Spinal cord (tissue), 10 donors: ENCODE results near the gene GDF10. TPM values are rescaled to one million over a fixed set of nuclear protein-coding genes. Genes with fewer than 3 reads are reported as not detected.

ENCODE experiments used
- DNase-seq, 6 donors: peaks; one replicate each; pipeline versions ENCODE4 v3.0.0 to v3.0.0-alpha.2; 2013 to 2015; ENCODE audit warnings: low spot score in 6 of 6, low read depth in 4 of 6
- H3K27ac ChIP-seq: one replicate; pipeline ENCODE4 v1.5.1; 2013; ENCODE audit warnings: low read depth, low read length, control low read depth
- H3K27me3 ChIP-seq: one replicate; pipeline ENCODE4 v1.6.1; 2013; ENCODE audit warnings: low read length; ENCODE audit not compliant: control insufficient read depth, insufficient read depth
- H3K36me3 ChIP-seq: one replicate; pipeline ENCODE4 v1.6.1; 2013; ENCODE audit warnings: low read length; ENCODE audit not compliant: control insufficient read depth, insufficient read depth
- H3K4me1 ChIP-seq: one replicate; pipeline ENCODE4 v1.6.1; 2013; ENCODE audit warnings: low read length; ENCODE audit not compliant: control insufficient read depth, insufficient read depth
- H3K4me3 ChIP-seq: one replicate; pipeline ENCODE4 v1.5.1; 2013; ENCODE audit warnings: low read depth, low read length, control low read depth
- H3K9me3 ChIP-seq: one replicate; pipeline ENCODE4 v1.6.1; 2013; ENCODE audit warnings: low read length; ENCODE audit not compliant: control insufficient read depth, insufficient read depth
- WGBS: methylation state at CpG from one replicate; pipeline ENCODE4 v1.1.5; 2013; ENCODE audit warnings: missing lambda C conversion rate; ENCODE audit not compliant: insufficient coverage; 5-methylcytosine and 5-hydroxymethylcytosine counted together
- polyA plus RNA-seq, 2 donors: library from polyadenylated mRNA; unstranded; fragments of 120-200 nt; gene quantifications; one replicate each; pipeline ENCODE4 v1.2.1, GENCODE V29; 2013; ENCODE audit not compliant: insufficient read length in 2 of 2
- total RNA-seq, 2 donors: library from RNA; depleted of rRNA in 1 of 2; stranded (reverse); fragments of 120-200 nt in 1 of 2; fragments of >200 nt in 1 of 2; gene quantifications; one replicate each; pipeline versions ENCODE4 v1.2.3 to v1.2.4, GENCODE V29; 2013 to 2014
- donor health status: healthy.

Gene GDF10
- total and polyA plus RNA-seq, 4 donors: 6.4 to 11.2 (median 7.0) TPM

DNA sequence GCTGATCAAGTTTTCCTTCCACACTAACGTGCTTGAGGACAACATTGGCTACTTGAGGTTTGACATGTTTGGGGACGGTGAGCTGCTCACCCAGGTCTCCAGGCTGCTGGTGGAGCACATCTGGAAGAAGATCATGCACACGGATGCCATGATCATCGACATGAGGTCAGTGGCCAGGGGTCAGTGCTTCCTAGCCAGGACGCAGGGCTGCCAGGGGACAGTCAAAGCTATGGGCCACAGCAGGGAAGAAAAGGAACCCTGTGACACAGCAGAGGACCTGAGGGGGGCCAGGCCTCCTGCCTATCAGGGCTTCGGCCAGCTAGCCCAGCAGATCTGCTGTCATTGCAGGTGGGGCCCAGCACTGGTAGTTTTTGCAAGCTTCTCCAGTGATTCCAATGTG, 53.4 kb downstream of the GDF10 start:
- Histone ChIP-seq H3K27me3 (no peaks in the 10 kb centered on the region), H3K27ac (no peak overlapping the region), H3K4me3 (no peak overlapping the region), H3K4me1 (no peaks in the 10 kb centered on the region), H3K36me3 (no peaks in the 10 kb centered on the region), H3K9me3 (no peaks in the 10 kb centered on the region)
- DNase-seq: no peak
- WGBS: 83% methylated on average over 6 of the region's 6 CpGs

DNA sequence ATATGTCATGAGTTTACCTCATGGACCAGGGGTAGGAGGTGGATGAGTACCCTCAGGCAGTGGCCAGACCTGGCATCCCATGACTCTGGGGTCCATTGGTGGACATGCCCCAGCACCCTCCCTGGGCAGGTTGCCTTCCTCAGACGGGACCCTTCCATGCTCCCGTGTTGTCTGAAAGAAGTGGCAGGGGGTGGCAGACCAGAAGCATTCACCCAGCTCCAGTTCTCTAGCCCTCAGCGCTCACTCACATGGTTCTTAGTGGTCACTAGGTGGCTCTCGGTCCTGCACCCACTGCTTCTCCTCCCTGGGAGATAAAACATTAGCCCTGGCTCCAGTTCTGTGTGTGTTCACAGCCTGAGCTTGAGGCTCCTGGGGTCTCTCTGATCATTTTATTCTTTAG, 54.2 kb downstream of the GDF10 start:
- H3K4me3 ChIP-seq: no peak overlapping the region
- 78% methylated on average over 3 of the region's 4 CpGs for WGBS
- no peak for DNase-seq

DNA sequence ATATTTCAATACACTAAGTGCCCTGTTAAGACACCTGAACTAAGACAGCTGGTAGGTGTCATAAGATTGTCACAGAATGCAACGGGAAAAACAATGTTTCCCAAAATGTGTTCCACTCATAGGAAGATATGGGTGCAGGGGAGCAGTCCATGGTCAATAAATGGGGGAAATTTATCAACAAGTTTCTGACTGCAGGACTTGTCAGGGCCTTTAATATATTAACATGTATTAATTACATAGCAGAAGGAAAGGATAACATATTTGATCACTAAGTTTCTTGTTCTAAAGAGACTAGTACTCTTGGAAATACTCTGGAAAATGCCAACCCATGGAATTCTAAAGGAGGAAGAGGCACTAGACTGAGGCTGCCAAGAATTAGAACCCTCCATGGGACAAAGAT, 54.9 kb downstream of the GDF10 start:
- Histone ChIP-seq H3K27ac (no peak overlapping the region), H3K27me3 (no peaks in the 10 kb centered on the region), H3K4me1 (no peaks in the 10 kb centered on the region), H3K9me3 (no peaks in the 10 kb centered on the region), H3K4me3 (no peak overlapping the region), H3K36me3 (no peaks in the 10 kb centered on the region)
- 83% methylated on average over 1 of the region's 1 CpG for WGBS
- DNase-seq: no peak

More for the DNA sequence above, 54.2 kb downstream of the GDF10 start:
- Histone ChIP-seq H3K27ac (no peak overlapping the region), H3K4me1 (no peaks in the 10 kb centered on the region), H3K36me3 (no peaks in the 10 kb centered on the region), H3K9me3 (no peaks in the 10 kb centered on the region), H3K27me3 (no peaks in the 10 kb centered on the region)

DNA sequence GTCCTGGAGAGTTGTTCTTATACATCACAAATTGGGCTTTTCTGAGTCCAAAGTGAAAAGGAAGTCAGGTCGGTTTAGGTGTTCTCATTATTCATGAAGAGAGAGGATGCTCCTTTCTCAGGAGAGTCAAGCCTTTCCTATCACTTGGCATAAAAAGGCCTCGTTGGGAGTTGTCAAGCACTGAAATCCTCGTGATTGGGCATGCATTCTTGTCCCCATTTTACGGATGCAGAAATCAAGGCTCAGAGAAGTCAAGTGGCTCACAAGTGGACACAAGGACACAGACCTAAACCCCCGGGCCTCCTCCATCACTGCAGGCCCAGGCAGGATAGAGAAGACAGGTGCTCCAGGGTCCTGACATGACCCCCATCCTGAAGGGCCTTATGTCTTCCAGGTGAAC, 56.7 kb downstream of the GDF10 start:
- WGBS: 87% methylated on average over 5 of the region's 5 CpGs
- no peaks in the 10 kb centered on the region for H3K9me3 ChIP-seq
- H3K36me3 ChIP-seq: no peaks in the 10 kb centered on the region
- no peaks in the 10 kb centered on the region for H3K4me1 ChIP-seq
- H3K27me3 ChIP-seq: no peaks in the 10 kb centered on the region
- DNase-seq: no peak
- H3K4me3 ChIP-seq: no peak overlapping the region
- no peak overlapping the region for H3K27ac ChIP-seq

DNA sequence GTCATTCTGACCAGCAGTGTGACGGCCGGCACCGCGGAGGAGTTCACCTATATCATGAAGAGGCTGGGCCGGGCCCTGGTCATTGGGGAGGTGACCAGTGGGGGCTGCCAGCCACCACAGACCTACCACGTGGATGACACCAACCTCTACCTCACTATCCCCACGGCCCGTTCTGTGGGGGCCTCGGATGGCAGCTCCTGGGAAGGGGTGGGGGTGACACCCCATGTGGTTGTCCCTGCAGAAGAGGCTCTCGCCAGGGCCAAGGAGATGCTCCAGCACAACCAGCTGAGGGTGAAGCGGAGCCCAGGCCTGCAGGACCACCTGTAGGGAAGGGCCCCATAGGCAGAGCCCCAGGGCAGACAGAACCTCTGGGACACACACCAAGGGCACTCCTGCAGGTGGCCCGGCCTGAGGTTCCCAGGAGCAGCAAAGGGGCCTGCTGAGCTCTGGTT, 57.2 kb downstream of the GDF10 start:
- WGBS: 92% methylated on average over 8 of the region's 12 CpGs
- DNase-seq: no peak

DNA sequence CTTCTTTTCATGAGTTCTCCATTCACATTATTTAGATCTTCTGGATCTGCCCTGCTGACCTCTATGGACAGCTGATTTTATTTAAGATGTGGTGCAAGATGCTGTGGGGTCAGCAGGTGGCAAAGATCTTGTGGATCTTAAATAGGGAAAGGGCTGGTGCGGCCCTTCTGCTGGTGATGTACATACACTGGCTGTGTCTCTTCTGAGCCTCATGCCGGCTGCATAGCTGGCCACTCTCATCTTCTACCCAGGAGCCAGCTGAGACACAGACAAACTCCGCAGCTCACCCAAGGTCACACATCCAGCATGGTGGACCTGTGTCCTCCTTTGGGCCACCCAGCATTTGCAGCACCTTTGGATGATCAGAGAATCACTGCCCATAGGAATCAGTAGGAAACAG, 57.9 kb downstream of the GDF10 start:
- Histone ChIP-seq H3K9me3 (no peaks in the 10 kb centered on the region), H3K4me1 (no peaks in the 10 kb centered on the region), H3K27ac (no peak overlapping the region), H3K4me3 (no peak overlapping the region), H3K36me3 (no peaks in the 10 kb centered on the region), H3K27me3 (no peaks in the 10 kb centered on the region)
- WGBS: 100% methylated on average over 2 of the region's 3 CpGs
- no peak for DNase-seq

More for the DNA sequence above, 57.2 kb downstream of the GDF10 start:
- H3K36me3 ChIP-seq: no peaks in the 10 kb centered on the region
- no peaks in the 10 kb centered on the region for H3K4me1 ChIP-seq
- H3K27ac ChIP-seq: no peak overlapping the region
- H3K27me3 ChIP-seq: no peaks in the 10 kb centered on the region
- H3K9me3 ChIP-seq: no peaks in the 10 kb centered on the region
- H3K4me3 ChIP-seq: no peak overlapping the region

DNA sequence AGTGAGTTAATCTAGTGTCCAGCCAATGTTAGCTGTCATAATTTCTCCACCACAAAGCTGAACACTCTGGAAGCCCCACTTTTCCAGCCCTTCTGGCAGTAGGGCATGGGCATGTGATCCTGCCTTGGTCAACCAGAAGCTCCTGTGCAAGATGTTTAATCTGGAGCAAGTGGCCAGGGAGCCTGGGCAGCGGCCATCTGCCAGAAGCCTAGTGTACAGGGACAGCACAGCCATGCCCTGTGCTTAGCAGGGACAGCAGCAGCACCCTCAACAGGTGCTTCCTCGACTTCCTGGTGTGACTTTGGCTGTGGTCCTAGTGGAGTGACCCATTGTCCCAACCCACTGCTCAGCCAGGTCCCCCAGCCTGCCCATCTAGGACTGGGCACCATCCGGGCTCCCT, 58.5 kb downstream of the GDF10 start:
- Histone ChIP-seq H3K4me1 (no peaks in the 10 kb centered on the region), H3K27me3 (no peaks in the 10 kb centered on the region), H3K27ac (no peak overlapping the region), H3K4me3 (no peak overlapping the region), H3K9me3 (no peaks in the 10 kb centered on the region), H3K36me3 (no peaks in the 10 kb centered on the region)
- WGBS: 87% methylated on average over 3 of the region's 3 CpGs
- DNase-seq: no peak

DNA sequence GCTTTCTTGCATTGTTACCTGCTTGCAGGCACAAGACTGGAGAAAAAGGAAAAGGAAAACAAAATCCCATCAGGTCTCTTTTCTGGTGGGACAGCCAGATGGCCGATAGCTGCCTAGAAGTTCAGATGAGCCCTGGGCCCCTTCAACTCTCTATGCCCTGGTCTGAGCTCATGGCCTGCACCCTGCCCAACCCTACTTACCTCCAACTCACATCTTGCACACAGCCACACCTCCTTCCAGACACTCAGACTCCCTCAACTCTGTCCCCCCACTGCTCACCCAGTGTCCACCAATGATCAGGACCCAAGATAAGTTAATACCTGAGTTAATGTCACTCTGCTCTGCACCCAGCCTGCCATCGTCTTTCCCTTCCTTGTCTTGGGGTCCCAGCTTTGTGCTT, 59.1 kb downstream of the GDF10 start:
- H3K27ac ChIP-seq: no peak overlapping the region
- WGBS: 96% methylated on average over 2 of the region's 2 CpGs
- no peak for DNase-seq
- H3K27me3 ChIP-seq: no peaks in the 10 kb centered on the region
- no peaks in the 10 kb centered on the region for H3K36me3 ChIP-seq
- H3K9me3 ChIP-seq: no peaks in the 10 kb centered on the region
- no peak overlapping the region for H3K4me3 ChIP-seq
- H3K4me1 ChIP-seq: no peaks in the 10 kb centered on the region

DNA sequence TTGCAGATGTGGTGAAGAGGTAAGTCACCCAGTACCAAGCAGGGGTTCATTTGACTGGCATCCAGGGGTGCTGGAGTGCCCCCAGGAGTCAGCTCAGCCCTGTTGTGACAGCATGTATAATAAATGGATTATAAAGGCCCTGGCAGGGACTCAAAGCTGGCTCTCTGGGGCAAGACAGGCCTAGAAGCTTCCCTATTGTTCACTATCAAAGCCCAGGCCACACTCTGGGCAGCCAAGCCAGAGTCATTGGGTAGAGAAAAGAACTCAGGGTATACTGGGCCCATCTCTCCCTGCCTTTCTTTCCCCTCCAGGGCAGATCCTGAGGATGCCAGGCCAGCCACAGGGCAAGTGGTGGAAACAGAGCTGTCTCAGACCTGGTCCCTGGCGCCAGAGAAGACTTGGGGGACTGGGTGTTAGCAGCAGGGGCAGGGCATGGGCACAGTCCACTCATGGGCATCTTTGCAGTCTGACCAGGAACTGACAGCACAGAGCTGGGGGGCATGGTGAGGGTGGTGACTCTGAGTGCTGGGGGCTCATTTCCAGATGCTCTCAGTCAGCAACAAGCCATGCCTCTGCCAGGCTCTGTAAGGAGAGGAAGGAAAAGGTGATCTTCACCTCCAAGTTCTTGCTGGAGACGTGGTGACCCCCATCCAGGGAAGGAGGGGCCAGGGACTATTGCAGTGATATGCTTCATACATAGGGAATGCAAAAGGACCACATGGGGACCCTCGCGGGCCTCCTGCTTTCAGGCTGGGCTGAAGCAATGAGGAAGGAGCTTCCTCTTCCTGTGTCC, 59.8 kb downstream of the GDF10 start:
- no peaks in the 10 kb centered on the region for H3K27me3 ChIP-seq
- DNase-seq: no peak
- peaks cover under 1% of the 10 kb centered on the region for H3K4me1 ChIP-seq
- WGBS: 82% methylated on average over 4 of the region's 4 CpGs
- H3K36me3 ChIP-seq: no peaks in the 10 kb centered on the region
- no peak overlapping the region for H3K4me3 ChIP-seq
- no peak overlapping the region for H3K27ac ChIP-seq
- H3K9me3 ChIP-seq: no peaks in the 10 kb centered on the region

DNA sequence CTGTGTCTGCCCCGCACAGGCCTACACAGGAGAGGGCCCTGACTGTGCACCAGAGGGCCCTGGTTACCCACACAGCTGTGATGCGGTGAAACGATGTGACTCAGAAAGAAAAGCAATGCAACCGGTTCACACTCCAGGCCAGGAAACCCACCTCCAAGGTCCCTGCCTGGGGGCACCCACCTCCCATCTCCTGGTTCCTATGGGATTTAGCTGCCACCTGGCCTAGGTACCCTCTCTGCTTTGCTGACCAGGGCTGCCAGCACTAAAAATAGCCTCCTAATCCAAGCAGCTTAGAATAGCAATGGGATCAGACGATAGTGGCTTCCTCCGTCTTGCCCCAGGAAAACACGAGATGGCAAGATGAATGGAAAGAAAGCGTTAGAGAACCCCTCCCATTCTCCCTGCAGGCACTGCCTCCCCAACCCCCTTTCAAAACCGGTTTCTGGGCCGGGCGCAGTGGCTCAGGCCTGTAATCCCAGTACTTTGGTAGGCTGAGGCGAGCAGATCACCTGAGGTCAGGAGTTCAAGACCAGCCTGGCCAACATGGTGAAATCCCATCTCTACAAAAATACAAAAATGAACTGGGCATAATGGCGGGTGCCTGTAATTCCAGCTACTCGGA, 60.5 kb downstream of the GDF10 start:
- peaks cover 7% of the 10 kb centered on the region for H3K4me1 ChIP-seq
- H3K4me3 ChIP-seq: no peak overlapping the region
- no peak overlapping the region for H3K27ac ChIP-seq
- WGBS: 86% methylated on average over 9 of the region's 14 CpGs
- H3K9me3 ChIP-seq: no peaks in the 10 kb centered on the region
- H3K36me3 ChIP-seq: no peaks in the 10 kb centered on the region
- DNase-seq: no peak
- H3K27me3 ChIP-seq: no peaks in the 10 kb centered on the region
